HG03460 (cell line): ENCODE data around the gene YJEFN3.

Experiments used
- ATAC-seq: cut with Tn5 transposase; IDR thresholded peaks from one replicate; pipeline ENCODE4 v1.9.1; 2021; ENCODE audit not compliant: unreplicated experiment

YJEFN3 gene

DNA sequence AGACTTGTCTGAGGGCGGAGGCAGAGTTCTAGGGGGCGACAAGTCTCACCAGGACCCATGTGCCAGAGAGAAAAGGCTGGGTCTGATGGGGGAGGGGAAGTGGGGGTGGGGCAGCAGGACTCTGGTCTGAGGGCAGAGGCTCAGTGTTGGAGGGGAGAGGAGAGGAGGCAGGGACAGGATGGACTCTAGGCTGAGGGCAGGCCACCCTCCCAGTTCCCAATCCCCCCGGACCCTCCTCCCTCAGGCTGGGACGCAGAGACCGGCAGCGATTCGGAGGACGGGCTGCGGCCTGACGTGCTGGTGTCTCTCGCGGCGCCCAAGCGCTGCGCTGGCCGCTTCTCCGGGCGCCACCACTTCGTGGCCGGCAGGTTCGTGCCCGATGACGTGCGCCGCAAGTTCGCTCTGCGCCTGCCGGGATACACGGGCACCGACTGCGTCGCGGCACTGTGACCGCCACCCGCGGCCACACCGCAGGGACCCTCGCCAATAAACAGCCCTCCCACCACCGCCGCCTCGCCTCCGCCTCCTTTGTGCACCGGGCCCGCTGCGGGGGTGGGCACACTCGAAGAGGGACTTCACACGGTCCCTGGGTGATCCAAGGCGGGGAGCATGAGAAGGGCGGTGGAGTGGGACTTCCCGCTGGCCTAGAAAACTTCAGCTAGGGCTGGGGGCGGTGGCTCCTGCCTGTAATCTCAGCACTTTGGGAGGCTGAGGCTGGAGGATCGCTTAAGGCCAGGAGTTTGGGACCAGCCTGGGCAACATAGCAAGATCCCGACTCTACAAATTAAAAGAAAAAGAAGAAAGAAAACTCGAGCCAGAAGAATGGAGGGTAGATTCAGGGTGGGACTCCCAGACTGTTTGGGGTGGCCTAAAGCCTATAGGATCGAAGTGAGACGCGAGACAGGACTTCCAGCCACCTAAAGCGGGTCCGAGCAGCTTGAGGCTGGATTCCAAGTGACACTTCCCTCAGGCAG is 8.7 kb downstream of the YJEFN3 start:
- no peak for ATAC-seq

GRCh38 chr19:19538061-19538784 is 9.5 kb downstream of the YJEFN3 start, which contains the start of gene CILP2:
TSS of gene CILP2 (plus strand) at chr19:19538265. CDS start at chr19:19538350, 85 bp downstream.
- no peak for ATAC-seq

GRCh38 chr19:19538785-19539166 is 10.1 kb downstream of the YJEFN3 start:
- no peak for ATAC-seq

- ATAC-seq = no peak
Observed at GRCh38 chr19:19539698-19540063, 11.0 kb downstream of the YJEFN3 start.

- no peak for ATAC-seq
Observed at GRCh38 chr19:19540064-19540714, 11.5 kb downstream of the YJEFN3 start.

- no peak for ATAC-seq
Observed at GRCh38 chr19:19540715-19541515, 12.2 kb downstream of the YJEFN3 start.

- ATAC-seq = no peak
Observed at GRCh38 chr19:19541616-19542015, 12.9 kb downstream of the YJEFN3 start.

DNA sequence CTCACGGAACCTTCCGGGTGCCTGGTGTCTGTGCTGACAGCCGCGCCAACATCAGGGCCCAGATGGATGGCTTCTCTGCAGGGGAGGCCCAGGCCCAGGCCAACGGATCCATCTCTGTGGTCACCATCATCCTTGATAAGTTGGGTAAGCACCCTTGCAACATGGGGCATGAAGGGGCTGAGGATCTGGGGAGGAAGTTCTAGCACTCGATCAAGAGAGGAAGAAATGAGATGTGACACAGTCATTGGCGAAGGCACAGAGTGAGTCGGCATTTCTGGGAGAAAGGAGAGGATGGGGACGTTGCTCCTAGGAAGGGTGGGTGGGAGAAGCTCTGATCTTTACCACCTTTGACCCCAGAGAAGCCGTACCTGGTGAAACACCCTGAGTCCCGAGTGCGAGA is 13.8 kb downstream of the YJEFN3 start:
- no peak for ATAC-seq

GRCh38 chr19:19543101-19543500 is 14.4 kb downstream of the YJEFN3 start:
- ATAC-seq = no peak

GRCh38 chr19:19543640-19544039 is 14.9 kb downstream of the YJEFN3 start:
- ATAC-seq = no peak

DNA sequence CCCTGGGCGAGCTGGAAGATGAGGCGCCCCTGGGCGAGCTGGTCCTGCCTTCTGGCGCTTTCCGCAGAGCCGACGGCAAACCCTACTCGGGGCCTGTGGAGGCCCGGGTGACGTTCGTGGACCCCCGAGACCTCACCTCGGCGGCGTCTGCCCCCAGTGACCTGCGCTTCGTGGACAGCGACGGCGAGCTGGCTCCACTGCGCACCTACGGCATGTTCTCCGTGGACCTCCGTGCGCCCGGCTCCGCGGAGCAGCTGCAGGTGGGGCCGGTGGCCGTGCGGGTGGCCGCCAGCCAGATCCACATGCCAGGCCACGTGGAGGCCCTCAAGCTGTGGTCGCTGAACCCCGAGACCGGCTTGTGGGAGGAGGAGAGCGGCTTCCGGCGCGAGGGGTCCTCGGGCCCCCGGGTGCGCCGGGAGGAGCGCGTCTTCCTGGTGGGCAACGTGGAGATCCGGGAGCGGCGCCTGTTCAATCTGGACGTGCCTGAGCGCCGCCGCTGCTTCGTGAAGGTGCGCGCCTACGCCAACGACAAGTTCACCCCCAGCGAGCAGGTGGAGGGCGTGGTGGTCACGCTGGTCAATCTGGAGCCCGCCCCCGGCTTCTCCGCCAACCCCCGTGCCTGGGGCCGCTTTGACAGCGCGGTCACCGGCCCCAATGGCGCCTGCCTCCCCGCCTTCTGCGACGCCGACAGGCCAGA is 15.7 kb downstream of the YJEFN3 start:
- ATAC-seq = no peak

DNA sequence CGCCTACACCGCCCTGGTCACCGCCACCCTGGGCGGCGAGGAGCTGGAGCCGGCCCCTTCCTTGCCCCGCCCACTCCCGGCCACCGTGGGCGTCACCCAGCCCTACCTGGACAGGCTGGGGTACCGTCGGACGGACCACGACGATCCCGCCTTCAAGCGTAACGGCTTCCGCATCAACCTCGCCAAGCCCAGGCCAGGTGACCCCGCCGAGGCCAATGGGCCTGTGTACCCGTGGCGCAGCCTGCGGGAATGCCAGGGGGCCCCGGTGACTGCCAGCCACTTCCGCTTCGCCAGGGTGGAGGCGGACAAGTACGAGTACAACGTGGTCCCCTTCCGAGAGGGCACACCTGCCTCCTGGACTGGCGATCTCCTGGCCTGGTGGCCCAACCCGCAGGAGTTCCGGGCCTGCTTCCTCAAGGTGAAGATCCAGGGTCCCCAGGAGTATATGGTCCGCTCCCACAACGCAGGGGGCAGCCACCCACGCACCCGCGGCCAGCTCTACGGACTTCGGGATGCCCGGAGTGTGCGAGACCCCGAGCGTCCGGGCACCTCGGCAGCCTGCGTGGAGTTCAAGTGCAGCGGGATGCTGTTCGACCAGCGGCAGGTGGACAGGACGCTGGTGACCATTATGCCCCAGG is 16.4 kb downstream of the YJEFN3 start:
- no peak for ATAC-seq

GRCh38 chr19:19545707-19546106 is 17.0 kb downstream of the YJEFN3 start:
- ATAC-seq = no peak

DNA sequence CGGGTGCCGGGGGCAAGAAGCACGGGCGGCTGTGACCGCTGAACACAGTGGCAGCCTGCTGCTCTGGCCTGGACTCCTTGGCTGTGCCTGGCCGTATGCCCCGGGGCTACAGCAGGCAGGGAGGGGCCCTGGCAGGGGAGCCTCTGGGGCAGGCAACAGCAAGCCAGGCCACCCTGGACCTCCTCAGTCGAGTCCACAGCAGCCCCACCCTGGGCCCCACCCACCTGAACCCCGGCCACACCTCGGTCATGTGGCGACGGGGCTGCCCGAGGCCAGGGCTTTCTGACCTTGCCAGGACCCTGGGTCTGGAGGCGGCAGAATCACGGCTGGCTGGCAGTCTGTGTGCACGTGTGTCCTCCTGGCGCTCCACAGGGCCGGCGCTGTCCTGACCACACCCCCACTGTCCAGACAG is 18.0 kb downstream of the YJEFN3 start:
- no peak for ATAC-seq

- ATAC-seq = no peak
Observed at GRCh38 chr19:19547674-19548336, 19.1 kb downstream of the YJEFN3 start.

GRCh38 chr19:19548915-19549759 is 20.4 kb downstream of the YJEFN3 start:
- no peak for ATAC-seq

DNA sequence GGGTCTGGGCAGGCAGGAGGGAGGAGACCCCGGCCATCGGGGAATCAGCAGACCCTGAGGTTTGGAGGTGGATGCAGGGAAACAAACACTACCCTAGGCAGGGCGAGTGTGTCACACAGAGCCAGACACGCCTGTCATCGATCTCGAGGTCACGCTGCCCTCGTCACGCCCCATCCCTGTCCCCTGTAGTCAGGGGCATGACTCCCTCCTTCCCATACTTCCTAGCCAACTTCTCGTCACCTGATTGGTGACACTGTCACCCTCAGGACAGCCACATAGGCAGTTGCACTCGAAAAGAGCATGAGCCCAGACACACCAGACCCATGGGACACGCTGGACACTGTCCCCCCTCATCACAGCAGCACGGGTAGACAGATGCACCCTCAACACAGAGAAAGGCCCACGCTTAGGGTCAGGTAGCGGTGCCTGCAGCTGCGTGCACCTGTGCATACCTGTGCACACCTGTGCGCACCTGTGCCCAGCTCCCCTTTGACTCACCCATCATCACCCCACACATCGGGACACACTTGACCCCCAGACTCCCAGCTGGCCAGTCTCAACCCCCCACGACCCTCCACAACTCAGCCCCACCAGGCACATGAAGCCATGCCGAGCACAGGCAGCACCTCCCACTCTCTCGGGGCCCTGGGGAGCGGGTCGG is 21.2 kb downstream of the YJEFN3 start:
- no peak for ATAC-seq

DNA sequence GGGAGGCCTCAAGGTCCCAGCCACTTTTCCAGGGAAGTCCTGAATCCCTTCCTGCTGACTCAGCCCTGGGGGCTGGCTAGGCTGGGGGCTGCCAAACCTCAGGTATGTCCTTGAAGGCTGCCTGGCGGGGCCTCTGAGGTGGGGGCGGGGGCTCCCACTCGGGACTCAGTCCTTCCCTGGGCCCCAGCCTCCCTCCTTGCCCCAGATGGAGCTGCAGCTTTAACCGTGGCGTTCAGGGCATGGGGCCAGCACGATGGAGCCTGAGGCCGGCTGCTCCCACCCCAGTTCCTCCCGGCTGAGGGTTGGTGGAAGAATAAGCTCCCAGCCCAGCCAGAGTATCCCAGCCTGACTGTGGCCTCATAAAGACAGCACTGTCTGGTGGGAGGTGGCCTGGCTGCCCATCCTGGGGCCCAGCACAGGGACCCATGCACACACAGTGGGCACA is 21.8 kb downstream of the YJEFN3 start:
- ATAC-seq = no peak
